Activated CD8-positive, alpha-beta T cell treated with anti-CD3 and anti-CD28 coated beads for 36 hours (primary cell): ENCODE data around the gene PTPN11. TPM values are rescaled to one million over a fixed set of nuclear protein-coding genes. Genes with fewer than 3 reads are reported as not detected.
"Not testable (repeated sequence)": the region's sequence is repeated elsewhere in the genome, so short reads cannot be mapped to it uniquely, and the experiment has no call there.

Experiments used
- ATAC-seq: fragments of 200-7000 bp; cut with Tn5 transposase; one replicate; pipeline ENCODE4 v1.10.0; 2021; ENCODE audit warnings: mild to moderate bottlenecking, moderate library complexity
- CTCF ChIA-PET: fragments of 350-600 bp; sonication (Branson Sonifier 250); formaldehyde crosslinking; loops from one replicate; lab custom pipeline; 2021; ENCODE audit warnings: antibody characterized with exemption; lab: Charles Lee
- POLR2A ChIA-PET: fragments of 350-600 bp; sonication (Branson Sonifier 250); formaldehyde crosslinking; loops from one replicate; lab custom pipeline; 2021; ENCODE audit warnings: antibody characterized with exemption; lab: Charles Lee
- DNase-seq: peaks from one replicate; pipeline ENCODE4 v3.0.0-alpha.2; 2020
- H3K27ac Mint-ChIP-seq: one replicate; pipeline ENCODE4 v1.8.0; 2021; ENCODE audit warnings: mild to moderate bottlenecking, mixed read lengths
- H3K27me3 Mint-ChIP-seq: one replicate; pipeline ENCODE4 v1.8.0; 2021; ENCODE audit warnings: mixed read lengths
- H3K36me3 Mint-ChIP-seq: one replicate; pipeline ENCODE4 v1.8.0; 2021; ENCODE audit warnings: low read depth, mixed read lengths
- H3K4me1 Mint-ChIP-seq: one replicate; pipeline ENCODE4 v1.8.0; 2021; ENCODE audit warnings: low read depth, mixed read lengths
- H3K4me3 Mint-ChIP-seq: one replicate; pipeline ENCODE4 v1.8.0; 2021; ENCODE audit warnings: mild to moderate bottlenecking, moderate library complexity, mixed read lengths
- H3K9me3 Mint-ChIP-seq: one replicate; pipeline ENCODE4 v1.8.0; 2021; ENCODE audit warnings: mixed read lengths
- intact Hi-C: fragments of 100-400 bp; cut with micrococcal nuclease; formaldehyde crosslinking; loops from one replicate; pipeline ENCODE4 v1.10.0; 2022
- total RNA-seq, 2 experiments: library from RNA; stranded (reverse); gene quantifications; one replicate each; pipeline ENCODE4 v1.2.3, GENCODE V29; 2021
- TF ChIP-seq, protein P1 (sequence below): fragments of 200-600 bp; IDR thresholded peaks from one replicate; pipeline ENCODE4 v1.8.0; 2022; ENCODE audit warnings: antibody characterized with exemption, mild to moderate bottlenecking

Gene PTPN11
- total RNA-seq, 2 experiments from 2014 or later = 131 to 142 TPM

- Mint-ChIP-seq H3K27me3 (no peaks in the 10 kb centered on the region), H3K4me1 (peaks cover 10% of the 10 kb centered on the region), H3K27ac (no peak overlapping the region), H3K9me3 (no peaks in the 10 kb centered on the region), H3K4me3 (no peak overlapping the region), H3K36me3 (peaks cover 38% of the 10 kb centered on the region)
- intact Hi-C loops = no loop called here
- ATAC-seq (no peak), DNase-seq (no peak)
- ChIA-PET POLR2A (interaction anchor here (0.7 kb wide), 1 partner anchor 47 kb away, joined by 3 read pairs; no protein-coding TSS in a partner anchor), CTCF (interaction anchor here (0.7 kb wide), 1 partner anchor 253 kb away, joined by 3 read pairs; no protein-coding TSS in a partner anchor)
- TF ChIP-seq, protein P1, sequence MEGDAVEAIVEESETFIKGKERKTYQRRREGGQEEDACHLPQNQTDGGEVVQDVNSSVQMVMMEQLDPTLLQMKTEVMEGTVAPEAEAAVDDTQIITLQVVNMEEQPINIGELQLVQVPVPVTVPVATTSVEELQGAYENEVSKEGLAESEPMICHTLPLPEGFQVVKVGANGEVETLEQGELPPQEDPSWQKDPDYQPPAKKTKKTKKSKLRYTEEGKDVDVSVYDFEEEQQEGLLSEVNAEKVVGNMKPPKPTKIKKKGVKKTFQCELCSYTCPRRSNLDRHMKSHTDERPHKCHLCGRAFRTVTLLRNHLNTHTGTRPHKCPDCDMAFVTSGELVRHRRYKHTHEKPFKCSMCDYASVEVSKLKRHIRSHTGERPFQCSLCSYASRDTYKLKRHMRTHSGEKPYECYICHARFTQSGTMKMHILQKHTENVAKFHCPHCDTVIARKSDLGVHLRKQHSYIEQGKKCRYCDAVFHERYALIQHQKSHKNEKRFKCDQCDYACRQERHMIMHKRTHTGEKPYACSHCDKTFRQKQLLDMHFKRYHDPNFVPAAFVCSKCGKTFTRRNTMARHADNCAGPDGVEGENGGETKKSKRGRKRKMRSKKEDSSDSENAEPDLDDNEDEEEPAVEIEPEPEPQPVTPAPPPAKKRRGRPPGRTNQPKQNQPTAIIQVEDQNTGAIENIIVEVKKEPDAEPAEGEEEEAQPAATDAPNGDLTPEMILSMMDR = no peak
Measured at GRCh38 chr12:112450725-112451124, 32.0 kb downstream of the PTPN11 start.

DNA sequence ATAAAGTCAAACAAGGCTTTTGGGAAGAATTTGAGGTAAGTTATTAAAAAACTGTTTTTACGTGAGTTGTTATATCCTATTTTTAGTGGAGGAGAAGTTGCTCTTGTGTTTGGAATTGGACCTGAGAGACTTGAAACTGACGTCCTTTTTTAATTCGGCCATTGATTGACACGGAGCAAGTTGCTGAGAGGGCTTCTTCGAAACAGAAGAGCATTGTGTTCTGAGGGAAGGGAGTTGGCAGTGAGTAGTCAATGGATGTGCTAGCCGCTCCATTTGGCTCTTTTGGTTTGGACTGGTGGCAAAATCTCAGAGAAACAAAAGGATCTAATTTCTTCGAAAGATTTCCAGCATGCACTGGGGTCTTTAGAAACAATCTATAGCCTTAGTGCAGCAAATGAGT is 37.3 kb downstream of the PTPN11 start:
- no peaks in the 10 kb centered on the region for H3K4me1 Mint-ChIP-seq
- DNase-seq (no peak), ATAC-seq (no peak)
- H3K27me3 Mint-ChIP-seq = no peaks in the 10 kb centered on the region
- POLR2A ChIA-PET = no interaction called here
- no peak overlapping the region for H3K4me3 Mint-ChIP-seq
- peaks cover 55% of the 10 kb centered on the region for H3K36me3 Mint-ChIP-seq
- intact Hi-C loops = no loop called here
- CTCF ChIA-PET = no interaction called here
- no peaks in the 10 kb centered on the region for H3K9me3 Mint-ChIP-seq
- no peak overlapping the region for H3K27ac Mint-ChIP-seq
- TF ChIP-seq, protein P1 = no peak

GRCh38 chr12:112457142-112457541 is 38.4 kb downstream of the PTPN11 start:
- CTCF ChIA-PET, POLR2A ChIA-PET, intact Hi-C loops, H3K4me1 Mint-ChIP-seq, ATAC-seq, H3K27me3 Mint-ChIP-seq, H3K4me3 Mint-ChIP-seq, H3K27ac Mint-ChIP-seq, H3K9me3 Mint-ChIP-seq, DNase-seq: not testable (repeated sequence)
- H3K36me3 Mint-ChIP-seq = peaks cover 55% of the 10 kb centered on the region

- H3K27ac Mint-ChIP-seq = no peak overlapping the region
- H3K4me3 Mint-ChIP-seq = no peak overlapping the region
- CTCF ChIA-PET = interaction anchor here (1.0 kb wide), 1 partner anchor 15 kb away, joined by 3 read pairs; no protein-coding TSS in a partner anchor
- POLR2A ChIA-PET = no interaction called here
- intact Hi-C loops = no loop called here
- H3K36me3 Mint-ChIP-seq = peaks cover 53% of the 10 kb centered on the region
- DNase-seq (no peak), ATAC-seq (no peak)
- H3K9me3 Mint-ChIP-seq = no peaks in the 10 kb centered on the region
- peaks cover 2% of the 10 kb centered on the region for H3K4me1 Mint-ChIP-seq
- TF ChIP-seq, protein P1 = no peak
- no peaks in the 10 kb centered on the region for H3K27me3 Mint-ChIP-seq
Measured at GRCh38 chr12:112458330-112458729, 39.6 kb downstream of the PTPN11 start.

- Mint-ChIP-seq H3K4me3 (no peak overlapping the region), H3K27me3 (no peaks in the 10 kb centered on the region), H3K9me3 (no peaks in the 10 kb centered on the region), H3K36me3 (peaks cover 53% of the 10 kb centered on the region), H3K4me1 (peaks cover 6% of the 10 kb centered on the region), H3K27ac (no peak overlapping the region)
- CTCF ChIA-PET = interaction anchor here (1.0 kb wide), 1 partner anchor 14 kb away, joined by 3 read pairs; no protein-coding TSS in a partner anchor
- POLR2A ChIA-PET = no interaction called here
- ATAC-seq (no peak), DNase-seq (no peak)
- TF ChIP-seq, protein P1 = no peak
- intact Hi-C loops = no loop called here
Measured at GRCh38 chr12:112458751-112459150, 40.0 kb downstream of the PTPN11 start.
